ENCODE measurements around the gene GID8.
A peak's percentile ranks its signal among the peaks of the same experiment; 100 is the strongest.

The GID8 gene

DNA sequence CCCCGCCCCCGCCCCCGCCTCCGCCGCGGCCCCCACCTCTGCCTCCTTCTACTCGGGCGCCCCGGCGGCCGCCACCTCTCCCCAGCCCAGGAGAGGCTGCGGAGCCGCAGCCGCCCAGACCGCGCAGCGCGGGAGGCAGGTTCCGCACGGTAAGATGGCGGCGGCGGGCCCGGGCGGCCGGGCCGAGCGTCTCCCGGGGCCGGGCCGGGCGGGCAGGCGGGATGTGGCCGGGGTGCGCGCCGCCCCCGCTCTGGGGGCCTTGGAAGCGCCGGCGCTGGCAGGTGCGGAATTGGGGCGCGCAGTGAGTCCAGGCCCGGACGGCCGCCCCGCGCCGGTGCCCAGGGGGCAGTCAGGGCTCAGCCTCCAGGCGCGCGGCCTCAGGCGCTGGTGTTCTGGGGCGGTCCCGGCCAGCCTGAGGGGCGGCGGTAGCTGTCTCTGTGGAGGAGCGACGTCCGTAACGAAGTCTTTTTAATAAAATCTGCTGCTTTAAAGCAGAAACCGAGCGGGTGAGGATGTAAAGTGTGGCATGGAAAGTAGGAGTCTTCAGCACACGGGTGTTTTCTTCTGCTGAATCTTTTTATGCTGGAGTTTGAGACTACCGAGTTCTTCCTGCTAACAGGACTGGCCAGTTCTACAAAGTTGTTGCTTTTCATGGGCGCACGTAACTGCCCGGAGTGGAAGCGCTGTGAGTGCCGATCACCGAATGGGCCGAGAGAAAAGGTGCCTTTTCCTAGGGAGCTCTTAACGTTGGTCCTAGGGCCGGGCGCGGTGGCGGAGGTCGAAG lies at the start of gene GID8:
GID8 (plus strand) TSS at position 43 of the 784 bp plus-strand sequence. CDS start 3,356 bp downstream, outside the sequence.
- H3K4me3 ChIP-seq (ENCODE audit: low read depth, low read length) = peak within 1 kb of the TSS; percentile 85
- no peak for TF ChIP-seq CTCF (IDR thresholded peaks at IDR 0.05; ENCODE audit: borderline replicate concordance, insufficient read depth, low read depth, low read length)

- TF ChIP-seq CTCF (IDR thresholded peaks at IDR 0.05; ENCODE audit: borderline replicate concordance, insufficient read depth, low read depth, low read length) = no peak
- H3K4me3 ChIP-seq (ENCODE audit: low read depth, low read length) = no peak overlapping the region
Observed at GRCh38 chr20:62888406-62888805, 49.5 kb upstream of the GID8 start.

DNA sequence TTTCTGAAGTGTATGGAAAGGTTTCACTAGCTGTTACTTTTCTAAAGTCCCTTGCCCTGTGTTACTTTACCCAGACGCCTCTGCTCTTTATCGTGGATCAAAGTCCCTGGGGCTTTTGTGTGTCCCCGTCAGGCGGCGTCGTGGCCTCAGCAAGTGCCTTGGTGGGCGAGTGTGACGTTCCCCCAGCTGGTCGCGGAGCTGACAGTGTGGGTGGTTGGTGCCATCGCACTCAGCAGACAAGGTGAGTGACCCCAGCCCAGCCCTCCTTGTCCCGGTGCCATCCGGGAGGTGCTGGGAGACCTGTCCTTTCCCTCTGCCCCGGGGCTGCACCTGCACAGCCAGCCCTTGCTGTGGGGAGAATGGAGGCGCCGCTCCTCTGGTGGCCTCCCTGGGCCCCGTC lies 49.0 kb upstream of the GID8 start:
- no peak for TF ChIP-seq CTCF (IDR thresholded peaks at IDR 0.05; ENCODE audit: borderline replicate concordance, insufficient read depth, low read depth, low read length)
- no peak overlapping the region for H3K4me3 ChIP-seq (ENCODE audit: low read depth, low read length)

DNA sequence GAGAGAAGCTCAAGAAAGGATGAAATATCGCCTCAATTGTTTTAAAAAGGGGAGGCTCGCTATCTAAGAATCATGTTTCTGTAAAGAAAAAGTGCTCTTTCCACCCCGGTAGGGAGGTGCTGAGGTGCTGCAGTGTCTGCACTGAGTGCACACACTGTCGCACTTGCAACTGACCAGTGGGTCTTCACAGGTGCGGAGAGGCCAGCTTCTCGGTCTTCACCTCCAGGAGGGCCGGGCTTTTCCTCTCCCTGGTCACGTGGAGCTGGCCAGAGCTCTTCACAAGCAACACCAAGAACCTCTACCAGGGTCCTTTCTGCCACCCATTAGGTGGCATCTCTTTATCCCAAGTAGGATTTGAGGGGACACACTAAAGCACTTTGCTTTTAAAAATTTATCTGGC lies 48.5 kb upstream of the GID8 start:
- H3K4me3 ChIP-seq (ENCODE audit: low read depth, low read length) = no peak overlapping the region
- TF ChIP-seq CTCF (IDR thresholded peaks at IDR 0.05; ENCODE audit: borderline replicate concordance, insufficient read depth, low read depth, low read length) = no peak

DNA sequence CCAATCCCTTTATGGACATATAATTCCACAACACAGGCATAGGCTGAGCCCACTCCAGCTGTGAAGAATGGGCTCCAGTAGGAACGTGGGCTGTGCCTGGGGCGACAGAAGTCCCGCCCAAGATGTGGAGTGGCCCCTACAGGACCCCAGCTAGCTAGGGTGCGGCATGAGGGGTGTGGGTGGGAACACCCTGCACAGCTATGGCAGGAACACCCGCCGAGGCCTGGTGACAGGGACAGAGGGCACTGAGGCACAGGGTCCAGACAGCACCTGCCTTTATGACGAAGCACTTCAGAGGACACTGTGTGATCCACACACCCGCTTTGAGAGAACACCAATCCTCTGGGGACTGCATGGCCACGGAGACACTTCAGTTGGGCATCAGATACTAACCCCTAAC lies 48.1 kb upstream of the GID8 start:
- TF ChIP-seq CTCF (IDR thresholded peaks at IDR 0.05; ENCODE audit: borderline replicate concordance, insufficient read depth, low read depth, low read length) = no peak
- no peak overlapping the region for H3K4me3 ChIP-seq (ENCODE audit: low read depth, low read length)

GRCh38 chr20:62890444-62890843 lies 47.5 kb upstream of the GID8 start:
- H3K4me3 ChIP-seq (ENCODE audit: low read depth, low read length) = no peak overlapping the region
- TF ChIP-seq CTCF (IDR thresholded peaks at IDR 0.05; ENCODE audit: borderline replicate concordance, insufficient read depth, low read depth, low read length) = no peak

DNA sequence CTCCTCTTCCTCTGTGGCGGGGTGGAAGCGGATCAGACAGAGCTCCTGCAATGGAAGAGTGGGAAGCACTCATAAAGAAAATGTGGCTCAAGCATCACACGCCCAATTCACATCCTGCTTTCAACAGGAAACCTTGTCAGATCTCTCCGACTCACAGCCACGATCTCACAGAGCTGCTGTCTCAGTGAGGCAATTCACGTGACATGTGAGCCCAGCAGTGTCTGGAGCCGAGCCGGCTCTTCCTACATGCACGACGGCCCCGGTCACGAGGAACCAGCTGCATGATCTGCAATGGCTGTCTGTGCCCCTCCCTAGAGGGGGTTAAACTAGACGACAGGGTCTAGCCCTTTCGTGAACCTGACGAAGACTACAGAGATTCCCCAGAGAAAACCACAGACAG lies 46.8 kb upstream of the GID8 start:
- no peak for TF ChIP-seq CTCF (IDR thresholded peaks at IDR 0.05; ENCODE audit: borderline replicate concordance, insufficient read depth, low read depth, low read length)
- no peak overlapping the region for H3K4me3 ChIP-seq (ENCODE audit: low read depth, low read length)

Data from GM12875 (cell line).